ENCODE measurements around the gene RGSL1. TPM values are rescaled to one million over a fixed set of nuclear protein-coding genes. Genes with fewer than 3 reads are reported as not detected.

RGSL1 gene
- total RNA-seq, 2 experiments from 2014 or later, result not detected

GRCh38 chr1:182447660-182448059 lies 2.3 kb upstream of the RGSL1 start:
- no TSS peak for BruUV-seq (replicated peaks)
- Histone ChIP-seq H3K4me1 (ENCODE audit: insufficient read depth, low read length, poor library complexity, severe bottlenecking) (no peaks in the 10 kb centered on the region), H2AFZ (ENCODE audit: low read length) (no peak overlapping the region), H4K20me1 (ENCODE audit: insufficient read depth, low read length) (no peaks in the 10 kb centered on the region), H3K79me2 (ENCODE audit: insufficient read depth, low read depth, low read length) (no peaks in the 10 kb centered on the region), H3K27ac (ENCODE audit: low read depth, low read length, poor library complexity, severe bottlenecking) (no peak overlapping the region), H3K9me2 (ENCODE audit: insufficient read depth, low read length) (no peaks in the 10 kb centered on the region), H3K9me3 (ENCODE audit: low read length) (no peaks in the 10 kb centered on the region), H3K4me3 (ENCODE audit: low read depth, low read length, poor library complexity, severe bottlenecking) (no peak overlapping the region), H3K36me3 (ENCODE audit: insufficient read depth, low read length) (no peaks in the 10 kb centered on the region), H3K4me2 (ENCODE audit: low read length) (no peak overlapping the region)
- DNase-seq (ENCODE audit: low spot score), result no peak
- intact Hi-C loops (cut with micrococcal nuclease; ENCODE audit: unreplicated experiment), result loop anchor here (2.0 to 10.0 kb wide), 2 partner anchors 117 to 147 kb away; no protein-coding TSS in a partner anchor
- TF ChIP-seq CTCF (conservative IDR thresholded peaks at IDR 0.05; ENCODE audit: low read length) (no peak), EZH2phosphoT487 (IDR thresholded peaks at IDR 0.05; ENCODE audit: borderline replicate concordance, low read depth, low read length) (no peak)
- POLR2A ChIA-PET, result interaction anchor here (1.1 kb wide), 1 partner anchor 146 kb away, joined by 3 read pairs; no protein-coding TSS in a partner anchor
- CTCF ChIA-PET (ENCODE audit: unreplicated experiment), result no interaction called here

- intact Hi-C loops (cut with micrococcal nuclease; ENCODE audit: unreplicated experiment), result no loop called here
- Histone ChIP-seq H3K4me2 (ENCODE audit: low read length) (no peak overlapping the region), H3K79me2 (ENCODE audit: insufficient read depth, low read depth, low read length) (no peaks in the 10 kb centered on the region), H3K27ac (ENCODE audit: low read depth, low read length, poor library complexity, severe bottlenecking) (no peak overlapping the region), H4K20me1 (ENCODE audit: insufficient read depth, low read length) (no peaks in the 10 kb centered on the region), H3K9me3 (ENCODE audit: low read length) (no peaks in the 10 kb centered on the region), H3K36me3 (ENCODE audit: insufficient read depth, low read length) (no peaks in the 10 kb centered on the region), H3K9me2 (ENCODE audit: insufficient read depth, low read length) (no peaks in the 10 kb centered on the region), H3K4me1 (ENCODE audit: insufficient read depth, low read length, poor library complexity, severe bottlenecking) (no peaks in the 10 kb centered on the region), H2AFZ (ENCODE audit: low read length) (no peak overlapping the region), H3K4me3 (ENCODE audit: low read depth, low read length, poor library complexity, severe bottlenecking) (no peak overlapping the region)
- TF ChIP-seq CTCF (conservative IDR thresholded peaks at IDR 0.05; ENCODE audit: low read length) (no peak), EZH2phosphoT487 (IDR thresholded peaks at IDR 0.05; ENCODE audit: borderline replicate concordance, low read depth, low read length) (no peak)
- POLR2A ChIA-PET, result interaction anchor here (0.5 to 0.9 kb wide), 2 partner anchors 9 to 11 kb away, joined by 3 read pairs; no protein-coding TSS in a partner anchor
- BruUV-seq (replicated peaks), result no TSS peak
- CTCF ChIA-PET (ENCODE audit: unreplicated experiment), result no interaction called here
- no peak for DNase-seq (ENCODE audit: low spot score)
Measured at GRCh38 chr1:182453631-182454030, 3.7 kb downstream of the RGSL1 start.

GRCh38 chr1:182457844-182458243 lies 7.9 kb downstream of the RGSL1 start:
- no peaks in the 10 kb centered on the region for H3K9me2 ChIP-seq (ENCODE audit: insufficient read depth, low read length)
- no peaks in the 10 kb centered on the region for H3K9me3 ChIP-seq (ENCODE audit: low read length)
- ChIA-PET CTCF (ENCODE audit: unreplicated experiment) (no interaction called here), POLR2A (interaction anchor here (0.8 kb wide), 1 partner anchor 26 kb away, joined by 5 read pairs; no protein-coding TSS in a partner anchor)
- TF ChIP-seq EZH2phosphoT487 (IDR thresholded peaks at IDR 0.05; ENCODE audit: borderline replicate concordance, low read depth, low read length) (no peak), CTCF (conservative IDR thresholded peaks at IDR 0.05; ENCODE audit: low read length) (no peak)
- no peak overlapping the region for H3K27ac ChIP-seq (ENCODE audit: low read depth, low read length, poor library complexity, severe bottlenecking)
- intact Hi-C loops (cut with micrococcal nuclease; ENCODE audit: unreplicated experiment), result no loop called here
- no peak overlapping the region for H2AFZ ChIP-seq (ENCODE audit: low read length)
- no peak overlapping the region for H3K4me2 ChIP-seq (ENCODE audit: low read length)
- no peak for DNase-seq (ENCODE audit: low spot score)
- H3K4me3 ChIP-seq (ENCODE audit: low read depth, low read length, poor library complexity, severe bottlenecking), result no peak overlapping the region
- no peaks in the 10 kb centered on the region for H3K36me3 ChIP-seq (ENCODE audit: insufficient read depth, low read length)
- no peaks in the 10 kb centered on the region for H4K20me1 ChIP-seq (ENCODE audit: insufficient read depth, low read length)
- H3K79me2 ChIP-seq (ENCODE audit: insufficient read depth, low read depth, low read length), result no peaks in the 10 kb centered on the region
- no peaks in the 10 kb centered on the region for H3K4me1 ChIP-seq (ENCODE audit: insufficient read depth, low read length, poor library complexity, severe bottlenecking)
- BruUV-seq (replicated peaks), result no TSS peak

Data from OCI-LY7 (cell line).